GM19238 (cell line): Measurements from ENCODE around the gene AOC2.

Experiments
- DNase-seq: peaks from one replicate; pipeline ENCODE4 v3.0.0; 2011; ENCODE audit warnings: low spot score; ENCODE audit not compliant: insufficient read length

Gene AOC2

DNA sequence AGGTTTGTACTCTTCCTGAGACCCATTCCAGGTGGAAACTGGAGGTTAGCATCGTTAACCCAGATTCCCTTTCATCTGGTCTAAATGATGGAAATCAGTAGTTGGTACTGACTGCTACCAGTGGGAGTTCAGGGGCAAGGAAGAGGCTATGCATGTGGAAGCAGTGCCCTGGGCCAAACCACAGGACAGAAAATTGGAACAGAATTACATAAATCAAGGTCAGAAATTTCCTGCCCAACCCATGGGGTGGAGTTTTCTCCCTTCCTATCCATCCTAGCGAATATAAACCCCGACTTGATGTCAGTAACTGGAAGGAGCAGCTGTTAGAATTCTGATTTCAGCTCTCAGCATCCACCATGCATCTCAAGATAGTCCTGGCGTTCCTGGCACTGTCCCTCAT, at the start of gene AOC2:
Gene AOC2 (plus strand): TSS at position 310 of the 400 bp plus-strand sequence. CDS start 47 bp downstream, at position 357.
- no peak for DNase-seq

- DNase-seq: no peak
Observed at GRCh38 chr17:42795061-42795460, 49.3 kb upstream of the AOC2 start.

DNA sequence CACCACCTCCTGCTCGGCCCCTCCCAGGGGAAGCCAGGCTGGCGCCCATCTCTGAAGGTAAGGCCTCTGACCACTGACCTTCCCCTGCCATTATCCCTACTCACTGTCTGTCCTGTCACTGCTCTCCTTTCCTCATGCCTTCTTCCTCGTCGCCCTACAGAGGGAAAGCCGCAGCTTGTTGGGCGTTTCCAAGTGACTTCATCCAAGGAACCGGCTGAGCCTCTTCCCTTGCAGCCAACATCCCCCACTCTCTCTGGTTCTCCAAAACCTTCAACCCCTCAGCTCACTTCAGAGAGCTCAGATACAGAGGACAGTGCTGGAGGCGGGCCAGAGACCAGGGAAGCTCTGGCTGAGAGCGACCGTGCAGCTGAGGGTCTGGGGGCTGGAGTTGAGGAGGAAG, 48.9 kb upstream of the AOC2 start:
- no peak for DNase-seq

DNA sequence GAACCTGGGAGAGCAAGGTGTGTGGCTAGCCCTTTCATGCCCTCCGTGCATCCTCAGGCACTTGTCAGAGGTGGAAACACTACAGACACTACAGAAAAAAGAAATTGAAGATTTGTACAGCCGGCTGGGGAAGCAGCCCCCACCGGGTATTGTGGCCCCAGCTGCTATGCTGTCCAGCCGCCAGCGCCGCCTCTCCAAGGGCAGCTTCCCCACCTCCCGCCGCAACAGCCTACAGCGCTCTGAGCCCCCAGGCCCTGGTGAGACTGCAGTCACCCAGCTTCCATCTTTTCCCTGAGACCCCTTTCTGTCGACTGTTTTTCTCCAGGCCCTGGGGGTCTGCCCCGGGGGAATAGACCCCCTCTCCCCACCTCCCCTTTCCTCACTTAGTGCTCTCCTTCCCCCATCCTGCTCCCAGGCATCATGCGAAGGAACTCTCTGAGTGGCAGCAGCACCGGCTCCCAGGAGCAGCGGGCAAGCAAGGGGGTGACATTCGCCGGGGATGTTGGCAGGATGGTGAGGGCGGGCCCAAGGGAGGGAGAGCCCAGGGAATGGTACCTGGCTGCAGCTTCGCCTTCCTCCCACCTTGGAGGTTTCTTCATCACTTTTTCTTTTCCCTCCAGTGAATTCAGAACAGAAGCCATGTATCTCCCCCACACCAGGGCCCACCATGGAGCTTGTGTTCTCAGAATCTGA, 48.2 kb upstream of the AOC2 start:
- DNase-seq: no peak

DNA sequence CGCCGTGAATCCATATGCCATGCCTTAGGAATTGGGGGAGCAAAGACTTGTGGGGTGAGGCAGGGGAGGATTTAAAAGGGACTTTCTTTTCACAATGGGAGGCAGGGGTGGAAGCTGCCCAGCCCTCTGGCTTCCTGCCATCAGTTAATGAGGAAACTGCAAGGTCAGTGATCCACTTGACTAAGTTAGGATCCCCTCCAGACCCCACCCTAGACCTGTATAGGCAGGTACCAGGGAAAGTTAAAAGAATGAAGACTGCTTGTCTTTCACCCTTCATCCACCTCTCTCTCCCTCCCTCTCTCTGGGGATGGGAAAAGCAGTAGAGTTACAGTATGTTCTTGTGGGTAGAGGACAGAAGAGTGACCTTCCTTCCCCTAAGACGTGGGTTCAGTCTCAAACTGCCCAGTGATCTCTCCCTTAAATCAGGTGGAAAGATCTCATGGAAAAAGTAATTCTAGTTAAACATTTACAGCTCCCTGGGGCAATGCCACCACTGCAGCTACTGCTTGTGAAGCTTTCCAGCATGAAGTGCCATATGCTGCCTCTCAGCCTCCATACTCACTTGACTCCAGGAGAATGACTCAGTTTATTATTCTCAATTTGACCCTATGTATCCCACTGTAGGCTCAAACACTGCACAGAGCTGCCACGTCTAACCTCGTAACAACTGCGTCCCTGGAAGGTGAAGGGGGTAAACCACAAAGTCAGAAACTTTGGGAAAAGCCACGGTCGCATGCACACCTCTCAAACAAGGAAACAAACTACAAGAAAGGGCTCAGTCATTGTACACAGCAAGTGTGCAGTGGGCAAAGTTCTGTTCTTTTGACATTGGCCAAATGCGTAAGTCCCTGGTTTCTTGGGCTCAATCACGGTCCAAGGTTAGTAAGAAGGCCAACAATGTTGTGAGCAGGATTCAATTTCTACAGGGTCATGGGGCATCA, 47.0 kb upstream of the AOC2 start:
- no peak for DNase-seq

GRCh38 chr17:42798011-42798382, 46.4 kb upstream of the AOC2 start:
- no peak for DNase-seq

GRCh38 chr17:42798383-42799380, 45.7 kb upstream of the AOC2 start, which contains the start of the genes CNTD1 and COA3:
TSS of gene CNTD1 (plus strand) at chr17:42798861. CDS start at chr17:42799068, 207 bp downstream.
TSS of gene COA3 (minus strand) at chr17:42798704. CDS start at chr17:42798681, 23 bp downstream.
- DNase-seq: peak; percentile 93

DNA sequence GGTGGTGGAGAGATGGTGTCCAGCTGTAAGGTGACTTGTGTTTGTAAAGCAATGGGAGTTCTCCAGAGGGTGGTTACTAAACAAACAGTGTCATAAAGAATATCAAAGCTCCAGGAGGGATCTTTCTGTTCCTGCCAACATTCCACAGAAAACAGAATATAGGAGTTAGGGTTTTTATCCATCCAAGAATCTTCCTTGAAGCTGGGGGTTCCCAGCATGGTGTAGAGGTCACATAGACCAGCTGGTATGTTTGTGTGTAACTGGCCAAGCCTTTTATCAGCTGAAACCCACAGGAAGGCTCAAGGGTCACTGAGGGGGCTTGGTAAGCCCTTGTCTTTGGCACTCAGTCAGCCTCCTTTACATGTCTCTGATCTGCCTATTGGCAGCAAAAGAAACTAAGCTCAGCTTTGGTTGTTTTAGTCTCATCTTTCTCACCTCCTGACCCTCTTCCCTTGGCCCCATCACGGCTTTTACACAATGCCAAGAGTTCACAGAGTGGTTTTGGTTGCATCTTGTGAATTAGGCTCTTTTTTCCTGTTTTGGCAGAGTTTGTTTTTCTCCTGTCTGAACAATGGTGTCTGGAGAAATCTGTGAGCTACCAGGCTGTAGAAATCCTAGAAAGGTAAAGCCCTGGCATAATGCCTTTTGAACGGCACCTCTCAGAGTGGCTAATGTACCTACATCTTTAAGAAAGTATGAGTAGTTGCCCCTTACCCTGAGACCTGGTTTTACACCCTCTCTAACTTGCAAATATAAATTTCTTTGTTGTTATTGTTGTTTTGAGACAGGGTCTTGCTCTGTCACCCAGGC, 41.1 kb upstream of the AOC2 start:
- DNase-seq: no peak

GRCh38 chr17:42804918-42805367, 39.4 kb upstream of the AOC2 start:
- no peak for DNase-seq

GRCh38 chr17:42806249-42806648, 38.1 kb upstream of the AOC2 start:
- no peak for DNase-seq

DNA sequence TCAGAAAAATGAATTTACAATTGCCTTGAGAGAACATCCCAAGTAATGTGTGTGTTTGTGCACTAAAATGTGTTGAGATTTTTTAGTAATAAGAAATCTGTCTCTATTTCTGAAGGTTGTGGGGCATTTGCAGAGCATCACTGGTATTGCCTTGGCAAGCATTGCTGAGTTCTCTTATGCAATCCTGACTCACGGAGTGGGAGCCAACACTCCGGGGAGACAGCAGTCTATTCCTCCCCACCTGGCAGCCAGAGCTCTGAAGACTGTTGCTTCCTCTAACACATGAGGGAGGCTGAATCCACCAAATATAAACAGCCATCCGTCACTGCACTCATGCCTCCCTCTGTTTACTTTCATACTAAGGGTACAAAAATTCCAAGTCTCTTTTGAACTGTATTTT, 35.1 kb upstream of the AOC2 start:
- no peak for DNase-seq

DNA sequence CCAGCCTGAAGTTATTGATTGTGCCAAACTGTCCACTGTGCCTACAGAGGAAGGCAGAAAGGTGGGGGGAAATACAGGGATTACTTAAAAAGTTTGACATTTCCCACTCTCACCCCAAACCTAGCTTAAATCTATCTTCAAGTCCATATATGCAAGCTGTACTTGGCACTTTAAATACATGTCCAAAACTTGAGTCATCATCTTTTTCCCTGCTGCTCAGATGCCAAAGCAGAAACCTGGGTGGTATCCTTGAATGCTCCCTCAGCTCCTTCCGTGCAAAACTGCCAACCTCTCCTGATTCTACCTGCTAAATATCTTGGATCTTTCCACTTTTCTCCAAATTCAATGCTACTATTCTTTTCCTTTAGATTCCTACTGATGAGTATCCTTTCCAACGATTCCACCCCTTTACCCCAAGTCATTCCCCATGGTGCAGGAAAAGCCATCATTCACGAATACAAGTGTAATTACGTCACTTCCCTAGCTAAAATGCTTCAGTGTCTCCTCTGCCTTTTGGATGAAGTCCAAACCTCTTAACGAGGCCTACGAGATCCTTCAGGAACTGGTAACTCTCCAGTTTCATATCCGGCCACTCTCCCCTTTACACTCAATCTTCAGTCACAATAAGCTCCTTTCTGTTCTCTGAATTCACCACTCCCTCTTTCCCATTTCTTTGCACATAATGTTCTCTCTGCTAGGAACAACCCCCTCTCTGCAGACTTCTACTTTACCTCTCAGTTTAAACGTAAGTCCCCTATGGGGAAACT, 29.6 kb upstream of the AOC2 start:
- no peak for DNase-seq

DNA sequence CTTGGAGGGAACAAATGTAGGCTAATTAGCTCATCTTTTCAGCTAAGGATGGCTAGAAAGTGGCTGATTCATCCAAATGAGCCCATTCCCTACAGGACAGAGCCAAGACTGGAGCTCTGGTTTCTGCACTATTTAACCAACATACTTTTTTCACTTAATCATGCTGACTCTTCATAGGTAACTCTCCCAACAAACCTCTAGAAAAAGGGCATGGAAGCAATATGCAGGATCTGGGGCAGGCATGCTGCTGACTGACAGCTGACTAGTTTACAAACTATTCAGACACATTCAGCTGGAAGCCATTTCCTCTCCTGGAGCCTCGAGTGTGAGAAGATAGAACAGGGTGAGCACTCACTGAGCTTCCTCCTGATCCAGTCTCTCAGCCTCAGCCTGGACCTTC, 26.5 kb upstream of the AOC2 start:
- DNase-seq: no peak

DNA sequence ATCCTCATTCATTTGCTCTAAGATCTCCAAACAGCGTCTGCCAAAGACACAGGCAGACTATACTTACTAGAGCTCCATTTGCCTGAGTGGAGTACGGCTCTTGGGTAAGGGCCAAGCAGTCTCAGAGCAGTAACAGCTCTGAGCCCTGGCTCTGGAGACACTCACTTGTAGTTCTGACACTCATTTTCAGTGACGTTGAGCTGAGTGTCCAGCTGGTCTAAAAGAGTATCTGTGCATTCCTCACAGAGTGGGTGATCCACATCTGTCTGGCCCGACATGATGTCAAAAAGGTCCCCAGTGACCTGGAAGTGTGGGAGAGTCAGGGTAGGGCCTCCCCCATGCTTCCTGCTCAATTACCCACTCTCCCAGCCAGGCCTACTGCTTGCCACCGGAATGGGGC, 26.0 kb upstream of the AOC2 start:
- no peak for DNase-seq

- DNase-seq: peak; percentile 47
Observed at GRCh38 chr17:42819939-42820535, 24.3 kb upstream of the AOC2 start.

- DNase-seq: no peak
Observed at GRCh38 chr17:42821176-42821575, 23.2 kb upstream of the AOC2 start.

DNA sequence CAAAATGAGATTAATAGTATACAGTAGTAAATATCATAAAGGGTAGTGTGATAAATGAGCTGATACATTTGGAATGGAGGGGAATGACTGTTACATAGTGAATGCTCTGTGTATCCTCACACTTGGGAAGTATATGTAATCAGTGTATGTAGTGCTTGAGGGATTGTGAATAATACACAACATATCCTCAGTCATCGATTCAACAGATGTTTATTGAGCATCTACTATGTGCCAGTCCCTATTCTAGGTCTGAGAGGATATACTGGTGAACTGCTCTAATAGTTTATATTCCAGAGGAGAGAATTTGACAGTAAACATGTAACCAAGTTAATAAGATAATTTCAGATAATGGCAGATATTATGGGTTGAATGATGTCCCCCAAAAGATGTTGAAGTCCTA, 16.9 kb upstream of the AOC2 start:
- DNase-seq: no peak

DNA sequence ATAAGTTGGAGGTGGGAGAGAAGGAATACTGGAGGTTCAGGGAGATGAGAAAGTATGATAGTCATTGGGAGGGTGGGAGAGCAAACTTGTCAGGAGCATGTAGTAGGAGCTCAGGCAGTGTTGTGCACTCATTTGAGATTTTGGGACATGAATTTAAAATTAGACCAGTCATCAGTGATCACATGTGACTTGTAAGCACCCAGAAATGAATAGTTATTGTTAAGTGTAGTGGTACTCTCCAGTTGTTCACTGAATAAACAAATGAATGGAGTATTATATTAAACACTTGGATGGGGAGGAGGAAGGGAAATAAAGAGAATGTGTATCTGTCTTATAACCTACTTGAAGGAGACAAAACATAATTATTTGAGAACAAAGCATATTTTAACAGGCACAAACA, 13.4 kb upstream of the AOC2 start:
- no peak for DNase-seq
